H9 (cell line): Measurements from ENCODE around the gene LRRC34. TPM values are rescaled to one million over a fixed set of nuclear protein-coding genes. Genes with fewer than 3 reads are reported as not detected.

Experiments used
- DNase-seq: peaks from one replicate; pipeline ENCODE4 v3.0.0-alpha.2; 2017
- H2AFZ ChIP-seq: one replicate; pipeline ENCODE4 v1.6.1; 2013; ENCODE audit warnings: mild to moderate bottlenecking, low read length, control low read depth, moderate library complexity
- H2AK5ac ChIP-seq: 2 replicates; pipeline ENCODE4 v1.6.1; 2013; ENCODE audit warnings: low read length, control low read depth, mixed read lengths; ENCODE audit not compliant: insufficient read length
- H2BK120ac ChIP-seq: one replicate; pipeline ENCODE4 v1.6.1; 2013; ENCODE audit warnings: low read depth, mild to moderate bottlenecking, low read length, control low read depth, inconsistent platforms; ENCODE audit not compliant: poor library complexity, severe bottlenecking
- H2BK12ac ChIP-seq: 2 replicates; pipeline ENCODE4 v1.6.1; 2013; ENCODE audit warnings: low read length, control low read depth, mixed read lengths, low read depth; ENCODE audit not compliant: insufficient read length
- H2BK15ac ChIP-seq: 2 replicates; pipeline ENCODE4 v1.6.1; 2013; ENCODE audit warnings: low read depth, low read length, control low read depth
- H2BK20ac ChIP-seq: one replicate; pipeline ENCODE4 v1.6.1; 2013; ENCODE audit warnings: low read depth, mild to moderate bottlenecking, low read length, control low read depth, inconsistent platforms; ENCODE audit not compliant: poor library complexity, severe bottlenecking
- H2BK5ac ChIP-seq: 2 replicates; pipeline ENCODE4 v1.6.1; 2013; ENCODE audit warnings: low read length, control low read depth, mixed read lengths; ENCODE audit not compliant: insufficient read length
- H3K14ac ChIP-seq: 2 replicates; pipeline ENCODE4 v1.6.1; 2013; ENCODE audit warnings: low read length, control low read depth; ENCODE audit not compliant: insufficient read depth
- H3K18ac ChIP-seq: 2 replicates; pipeline ENCODE4 v1.6.1; 2013; ENCODE audit warnings: low read depth, mild to moderate bottlenecking, mixed read lengths, low read length, control low read depth; ENCODE audit not compliant: insufficient read length
- H3K23ac ChIP-seq: 2 replicates; pipeline ENCODE4 v1.6.1; 2013; ENCODE audit warnings: low read length, control low read depth, mixed read lengths, low read depth; ENCODE audit not compliant: insufficient read length
- H3K23me2 ChIP-seq: 2 replicates; pipeline ENCODE4 v1.6.1; 2013; ENCODE audit warnings: low read depth, mild to moderate bottlenecking, mixed read lengths, low read length, control low read depth; ENCODE audit not compliant: insufficient read length, poor library complexity, severe bottlenecking
- H3K27ac ChIP-seq: 2 replicates; pipeline ENCODE4 v1.5.1; 2013; ENCODE audit warnings: low read length, control low read depth, mixed read lengths, low read depth; ENCODE audit not compliant: insufficient read length
- H3K27me3 ChIP-seq: 2 replicates; pipeline ENCODE4 v1.6.1; 2013; ENCODE audit warnings: low read length, control low read depth, inconsistent platforms; ENCODE audit not compliant: insufficient read depth
- H3K4ac ChIP-seq: 2 replicates; pipeline ENCODE4 v1.6.1; 2013; ENCODE audit warnings: low read depth, mild to moderate bottlenecking, control low read depth, inconsistent platforms, low read length, moderate library complexity
- H3K4me1 ChIP-seq: 2 replicates; pipeline ENCODE4 v1.6.1; 2013; ENCODE audit warnings: low read length, control low read depth, inconsistent platforms; ENCODE audit not compliant: insufficient read depth
- H3K4me2 ChIP-seq: 2 replicates; pipeline ENCODE4 v1.6.1; 2013; ENCODE audit warnings: low read length, control low read depth, mixed read lengths; ENCODE audit not compliant: insufficient read length, insufficient read depth
- H3K56ac ChIP-seq: 2 replicates; pipeline ENCODE4 v1.6.1; 2013; ENCODE audit warnings: low read depth, mild to moderate bottlenecking, mixed read lengths, low read length, control low read depth; ENCODE audit not compliant: insufficient read length
- H3K79me1 ChIP-seq: 2 replicates; pipeline ENCODE4 v1.6.1; 2013; ENCODE audit warnings: low read depth, mild to moderate bottlenecking, moderate library complexity, low read length, control low read depth, inconsistent platforms; ENCODE audit not compliant: insufficient read depth, poor library complexity, severe bottlenecking
- H3K79me2 ChIP-seq: 2 replicates; pipeline ENCODE4 v1.6.1; 2013; ENCODE audit warnings: low read length, control low read depth, inconsistent platforms; ENCODE audit not compliant: insufficient read depth
- H3K9ac ChIP-seq: 2 replicates; pipeline ENCODE4 v1.6.1; 2013; ENCODE audit warnings: low read length, control low read depth, mixed read lengths; ENCODE audit not compliant: insufficient read length; ENCODE audit errors: extremely low read depth
- H3K9me3 ChIP-seq: one replicate; pipeline ENCODE4 v1.6.1; 2013; ENCODE audit warnings: low read depth, low read length, inconsistent platforms; ENCODE audit not compliant: control insufficient read depth
- H3T11ph ChIP-seq: one replicate; pipeline ENCODE4 v1.6.1; 2013; ENCODE audit warnings: mild to moderate bottlenecking, low read length, control low read depth, inconsistent platforms
- H4K20me1 ChIP-seq: one replicate; pipeline ENCODE4 v1.6.1; 2013; ENCODE audit not compliant: control insufficient read depth, insufficient read length, insufficient read depth
- H4K5ac ChIP-seq: 2 replicates; pipeline ENCODE4 v1.6.1; 2013; ENCODE audit warnings: low read depth, mild to moderate bottlenecking, mixed read lengths, low read length, control low read depth; ENCODE audit not compliant: insufficient read length
- H4K8ac ChIP-seq: replicated peaks from 2 replicates; pipeline ENCODE4 v1.6.1; 2013; ENCODE audit warnings: low read length, control low read depth, mixed read lengths, low read depth; ENCODE audit not compliant: insufficient read length
- H4K91ac ChIP-seq: 2 replicates; pipeline ENCODE4 v1.6.1; 2013; ENCODE audit warnings: low read depth, mild to moderate bottlenecking, moderate library complexity, mixed read lengths, low read length, control low read depth; ENCODE audit not compliant: insufficient read length
- H3K27ac Mint-ChIP-seq, 3 experiments: 2 replicates in 2 of 3; 3 replicates in 1 of 3; pipeline ENCODE4 v1.8.0; 2020 to 2021; ENCODE audit warnings: mixed read lengths in 3 of 3, mild to moderate bottlenecking in 1 of 3, moderate library complexity in 1 of 3
- H3K27me3 Mint-ChIP-seq: 2 replicates; pipeline ENCODE4 v1.8.0; 2021; ENCODE audit warnings: low read depth, mild to moderate bottlenecking, moderate library complexity, mixed read lengths
- H3K36me3 Mint-ChIP-seq, 3 experiments: 2 replicates in 2 of 3; 3 replicates in 1 of 3; pipeline ENCODE4 v1.8.0; 2020 to 2021; ENCODE audit warnings: low read depth in 3 of 3, mixed read lengths in 3 of 3; ENCODE audit not compliant: insufficient read depth in 1 of 3
- H3K4me1 Mint-ChIP-seq, 2 experiments: 2 replicates each; pipeline ENCODE4 v1.8.0; 2020; ENCODE audit warnings: mixed read lengths in 2 of 2
- H3K4me3 Mint-ChIP-seq, 2 experiments: 2 replicates in 1 of 2; 3 replicates in 1 of 2; pipeline ENCODE4 v1.8.0; 2020 to 2021; ENCODE audit warnings: mild to moderate bottlenecking in 2 of 2, mixed read lengths in 2 of 2, moderate library complexity in 1 of 2
- H3K9me3 Mint-ChIP-seq, 2 experiments: 2 replicates in 1 of 2; 3 replicates in 1 of 2; pipeline ENCODE4 v1.8.0; 2020; ENCODE audit warnings: mild to moderate bottlenecking in 2 of 2, mixed read lengths in 2 of 2, moderate library complexity in 1 of 2
- total RNA-seq: library from RNA; stranded (reverse); gene quantifications from 2 replicates; pipeline ENCODE4 v1.2.1, GENCODE V29; 2021
- TF ChIP-seq, protein P1 (sequence below): fragments of 200-600 bp; sonication (generic); conservative IDR thresholded peaks from 3 replicates; pipeline ENCODE4 v1.8.0; 2021; ENCODE audit warnings: antibody characterized with exemption, mild to moderate bottlenecking

LRRC34 gene
- total RNA-seq, 1 experiment from 2014 or later: 4.6 TPM

DNA sequence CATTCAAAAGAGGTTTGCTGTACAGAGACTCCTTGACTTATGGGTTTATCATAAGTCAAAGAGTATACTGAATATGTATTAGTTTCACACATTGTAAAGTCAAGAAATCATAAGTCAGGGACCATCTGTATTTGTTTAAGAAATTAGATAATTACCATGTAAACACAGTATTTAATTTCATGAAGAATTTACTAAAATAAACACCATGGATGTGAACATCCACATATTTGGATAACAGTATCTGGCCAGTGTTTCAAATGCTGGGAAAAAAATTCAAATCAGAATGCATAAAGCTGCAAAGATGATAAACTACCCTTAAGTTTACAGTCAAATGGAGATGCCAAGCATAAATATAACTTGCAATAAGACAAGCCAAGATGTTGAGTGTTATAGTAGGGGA lies 22.5 kb downstream of the LRRC34 start:
- H4K8ac ChIP-seq: no peak overlapping the region
- no peaks in the 10 kb centered on the region for H3K9me3 ChIP-seq
- H3K79me2 ChIP-seq: no peaks in the 10 kb centered on the region
- no peak overlapping the region for H3K14ac ChIP-seq
- no peak overlapping the region for H3T11ph ChIP-seq
- no peak overlapping the region for H2BK12ac ChIP-seq
- Mint-ChIP-seq H3K9me3 (no peaks in the 10 kb centered on the region), H3K27me3 (no peaks in the 10 kb centered on the region), H3K36me3 (peaks cover 11 to 32% (median 30%) of the 10 kb centered on the region in 3 experiments; a peak in 6 of 7 replicates), H3K4me1 (peaks cover 0 to 8% of the 10 kb centered on the region in 2 experiments; a peak in 2 of 4 replicates), H3K4me3 (no peak overlapping the region), H3K27ac (no peak overlapping the region)
- no peak overlapping the region for H2BK15ac ChIP-seq
- no peaks in the 10 kb centered on the region for H4K20me1 ChIP-seq
- no peak overlapping the region for H2AFZ ChIP-seq
- H3K23ac ChIP-seq: no peak overlapping the region
- H3K4ac ChIP-seq: no peak overlapping the region
- H3K56ac ChIP-seq: no peak overlapping the region
- H3K23me2 ChIP-seq: no peaks in the 10 kb centered on the region
- H2BK5ac ChIP-seq: no peak overlapping the region
- no peak overlapping the region for H2BK120ac ChIP-seq
- H3K4me2 ChIP-seq: no peak overlapping the region
- no peaks in the 10 kb centered on the region for H3K27me3 ChIP-seq
- H4K5ac ChIP-seq: no peak overlapping the region
- no peak overlapping the region for H3K27ac ChIP-seq
- H3K79me1 ChIP-seq: no peaks in the 10 kb centered on the region
- H3K18ac ChIP-seq: no peak overlapping the region
- no peak for DNase-seq
- no peaks in the 10 kb centered on the region for H3K4me1 ChIP-seq
- no peak overlapping the region for H2BK20ac ChIP-seq
- TF ChIP-seq, protein P1, sequence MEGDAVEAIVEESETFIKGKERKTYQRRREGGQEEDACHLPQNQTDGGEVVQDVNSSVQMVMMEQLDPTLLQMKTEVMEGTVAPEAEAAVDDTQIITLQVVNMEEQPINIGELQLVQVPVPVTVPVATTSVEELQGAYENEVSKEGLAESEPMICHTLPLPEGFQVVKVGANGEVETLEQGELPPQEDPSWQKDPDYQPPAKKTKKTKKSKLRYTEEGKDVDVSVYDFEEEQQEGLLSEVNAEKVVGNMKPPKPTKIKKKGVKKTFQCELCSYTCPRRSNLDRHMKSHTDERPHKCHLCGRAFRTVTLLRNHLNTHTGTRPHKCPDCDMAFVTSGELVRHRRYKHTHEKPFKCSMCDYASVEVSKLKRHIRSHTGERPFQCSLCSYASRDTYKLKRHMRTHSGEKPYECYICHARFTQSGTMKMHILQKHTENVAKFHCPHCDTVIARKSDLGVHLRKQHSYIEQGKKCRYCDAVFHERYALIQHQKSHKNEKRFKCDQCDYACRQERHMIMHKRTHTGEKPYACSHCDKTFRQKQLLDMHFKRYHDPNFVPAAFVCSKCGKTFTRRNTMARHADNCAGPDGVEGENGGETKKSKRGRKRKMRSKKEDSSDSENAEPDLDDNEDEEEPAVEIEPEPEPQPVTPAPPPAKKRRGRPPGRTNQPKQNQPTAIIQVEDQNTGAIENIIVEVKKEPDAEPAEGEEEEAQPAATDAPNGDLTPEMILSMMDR: no peak
- no peak overlapping the region for H3K9ac ChIP-seq
- H4K91ac ChIP-seq: no peak overlapping the region
- no peak overlapping the region for H2AK5ac ChIP-seq
